Measurements from ENCODE around the gene DUSP12.
A peak's percentile ranks its signal among the peaks of the same experiment; 100 is the strongest.

Gene DUSP12

GRCh38 chr1:161718559-161719324 is 30.8 kb upstream of the DUSP12 start:
- peak overlapping the region; percentile 71 for H3K9ac ChIP-seq (ENCODE audit: low read length)
- no peaks in the 10 kb centered on the region for H3K9me3 ChIP-seq (ENCODE audit: insufficient read depth, low read length)
- peak overlapping the region; percentile 81 for H2AFZ ChIP-seq (ENCODE audit: low read depth, low read length)
- H3K4me3 ChIP-seq (ENCODE audit: low read length), result peak overlapping the region; percentile 71
- peaks cover 63% of the 10 kb centered on the region for H3K4me1 ChIP-seq (ENCODE audit: low read length)
- H3K79me2 ChIP-seq (ENCODE audit: low read length), result no peaks in the 10 kb centered on the region
- H3K27ac ChIP-seq (ENCODE audit: low read length), result peak overlapping the region; percentile 93
- H3K4me2 ChIP-seq (ENCODE audit: low read length), result peak overlapping the region; percentile 98
- H4K20me1 ChIP-seq (ENCODE audit: insufficient read depth, low read length), result no peaks in the 10 kb centered on the region
- H3K27me3 ChIP-seq (ENCODE audit: low read depth, low read length), result no peaks in the 10 kb centered on the region
- H3K36me3 ChIP-seq (replicated peaks; ENCODE audit: low read depth, low read length), result no peaks in the 10 kb centered on the region
- TF ChIP-seq CTCF (IDR thresholded peaks at IDR 0.05; ENCODE audit: low read depth, low read length) (no peak), EZH2phosphoT487 (IDR thresholded peaks at IDR 0.05; ENCODE audit: low read depth) (no peak)

- Histone ChIP-seq H3K9me3 (ENCODE audit: insufficient read depth, low read length) (no peaks in the 10 kb centered on the region), H3K4me3 (ENCODE audit: low read length) (peak overlapping the region; percentile 71), H3K36me3 (replicated peaks; ENCODE audit: low read depth, low read length) (no peaks in the 10 kb centered on the region), H3K27ac (ENCODE audit: low read length) (peak overlapping the region; percentile 93), H3K4me1 (ENCODE audit: low read length) (peaks cover 63% of the 10 kb centered on the region), H2AFZ (ENCODE audit: low read depth, low read length) (no peak overlapping the region), H4K20me1 (ENCODE audit: insufficient read depth, low read length) (no peaks in the 10 kb centered on the region), H3K79me2 (ENCODE audit: low read length) (no peaks in the 10 kb centered on the region), H3K4me2 (ENCODE audit: low read length) (peak overlapping the region; percentile 98), H3K9ac (ENCODE audit: low read length) (peak overlapping the region; percentile 71), H3K27me3 (ENCODE audit: low read depth, low read length) (no peaks in the 10 kb centered on the region)
- TF ChIP-seq CTCF (IDR thresholded peaks at IDR 0.05; ENCODE audit: low read depth, low read length) (no peak), EZH2phosphoT487 (IDR thresholded peaks at IDR 0.05; ENCODE audit: low read depth) (no peak)
Measured at GRCh38 chr1:161719325-161719611, 30.3 kb upstream of the DUSP12 start.

GRCh38 chr1:161720422-161720821 is 29.2 kb upstream of the DUSP12 start:
- no peaks in the 10 kb centered on the region for H3K9me3 ChIP-seq (ENCODE audit: insufficient read depth, low read length)
- H4K20me1 ChIP-seq (ENCODE audit: insufficient read depth, low read length), result no peaks in the 10 kb centered on the region
- no peak overlapping the region for H3K9ac ChIP-seq (ENCODE audit: low read length)
- H2AFZ ChIP-seq (ENCODE audit: low read depth, low read length), result no peak overlapping the region
- peaks cover 69% of the 10 kb centered on the region for H3K4me1 ChIP-seq (ENCODE audit: low read length)
- H3K36me3 ChIP-seq (replicated peaks; ENCODE audit: low read depth, low read length), result no peaks in the 10 kb centered on the region
- H3K27me3 ChIP-seq (ENCODE audit: low read depth, low read length), result no peaks in the 10 kb centered on the region
- no peaks in the 10 kb centered on the region for H3K79me2 ChIP-seq (ENCODE audit: low read length)
- TF ChIP-seq CTCF (IDR thresholded peaks at IDR 0.05; ENCODE audit: low read depth, low read length), result no peak
- no peak for TF ChIP-seq EZH2phosphoT487 (IDR thresholded peaks at IDR 0.05; ENCODE audit: low read depth)
- H3K27ac ChIP-seq (ENCODE audit: low read length), result no peak overlapping the region
- no peak overlapping the region for H3K4me3 ChIP-seq (ENCODE audit: low read length)
- H3K4me2 ChIP-seq (ENCODE audit: low read length), result no peak overlapping the region

GRCh38 chr1:161720956-161721737 is 28.4 kb upstream of the DUSP12 start, which contains the start of gene FCRLB:
Gene FCRLB, plus strand, starts transcription at chr1:161721544. Its CDS starts 1,129 bp downstream, at chr1:161722673.
- TF ChIP-seq CTCF (IDR thresholded peaks at IDR 0.05; ENCODE audit: low read depth, low read length) (no peak), EZH2phosphoT487 (IDR thresholded peaks at IDR 0.05; ENCODE audit: low read depth) (no peak)
- Histone ChIP-seq H3K36me3 (replicated peaks; ENCODE audit: low read depth, low read length) (no peaks in the 10 kb centered on the region), H3K27me3 (ENCODE audit: low read depth, low read length) (no peaks in the 10 kb centered on the region), H3K79me2 (ENCODE audit: low read length) (no peaks in the 10 kb centered on the region; the same call in 1 of the 2 replicates), H3K4me1 (ENCODE audit: low read length) (peaks cover 71% of the 10 kb centered on the region), H3K27ac (ENCODE audit: low read length) (no peak within 1 kb of the TSS), H4K20me1 (ENCODE audit: insufficient read depth, low read length) (no peaks in the 10 kb centered on the region), H3K9me3 (ENCODE audit: insufficient read depth, low read length) (no peaks in the 10 kb centered on the region), H3K9ac (ENCODE audit: low read length) (no peak within 1 kb of the TSS), H2AFZ (ENCODE audit: low read depth, low read length) (no peak within 1 kb of the TSS), H3K4me3 (ENCODE audit: low read length) (no peak within 1 kb of the TSS), H3K4me2 (ENCODE audit: low read length) (no peak within 1 kb of the TSS)
